Psoas muscle (tissue), 8 donors: ENCODE data around the gene RUNX3. TPM values are rescaled to one million over a fixed set of nuclear protein-coding genes. Genes with fewer than 3 reads are reported as not detected.
A peak's percentile ranks its signal among the peaks of the same experiment; 100 is the strongest.

Source experiments
- ATAC-seq, 4 donors: fragments of 200-7000 bp; cut with Tn5 transposase; one replicate each; pipeline ENCODE4 v1.9.1; 2020; ENCODE audit warnings: moderate library complexity in 3 of 4, mild to moderate bottlenecking in 2 of 4
- DNase-seq, 2 donors: peaks; one replicate each; pipeline ENCODE4 v3.0.0-alpha.2; 2020
- H3K27ac ChIP-seq: fragments of 200-600 bp; one replicate; pipeline ENCODE4 v1.8.0; 2022
- H3K27me3 ChIP-seq, 3 donors: fragments of 200-600 bp in 1 of 3; one replicate each; pipeline versions ENCODE4 v1.6.1 to v1.8.0; 2013 to 2022; ENCODE audit warnings: low read length in 2 of 3, mild to moderate bottlenecking in 2 of 3, moderate library complexity in 1 of 3; ENCODE audit not compliant: insufficient read depth in 3 of 3
- H3K36me3 ChIP-seq, 2 donors: fragments of 200-600 bp in 1 of 2; one replicate each; pipeline versions ENCODE4 v1.6.1 to v1.8.0; 2013 to 2022; ENCODE audit warnings: low read depth in 1 of 2, mild to moderate bottlenecking in 1 of 2, moderate library complexity in 1 of 2; ENCODE audit not compliant: insufficient read depth in 1 of 2
- H3K4me1 ChIP-seq: fragments of 200-600 bp; one replicate; pipeline ENCODE4 v1.8.0; 2022
- H3K4me3 ChIP-seq: fragments of 200-600 bp; one replicate; pipeline ENCODE4 v1.8.0; 2022; ENCODE audit warnings: mild to moderate bottlenecking
- H3K9me3 ChIP-seq: fragments of 200-600 bp; one replicate; pipeline ENCODE4 v1.8.0; 2022
- CTCF ChIP-seq: fragments of 200-600 bp; IDR thresholded peaks from one replicate; pipeline ENCODE4 v1.8.0; 2022; ENCODE audit warnings: antibody characterized with exemption
- WGBS, 3 donors: extraction: QIAGEN DNeasy Blood & Tissue Kit; methylation state at CpG; one replicate each; pipeline versions ENCODE4 v1.1.6 to v1.1.7; 2013; 5-methylcytosine and 5-hydroxymethylcytosine counted together
- intact Hi-C, 2 donors: fragments of 100-400 bp; cut with DNase I; formaldehyde crosslinking; loops; one replicate each; pipeline versions ENCODE4 v1.11.0 to v1.14.2; 2022
- polyA plus RNA-seq, 3 donors: library from polyadenylated mRNA; stranded (reverse); fragments of 200-250 nt; gene quantifications; one replicate each; pipeline ENCODE4 v1.2.3, GENCODE V29; 2013
- total RNA-seq, 4 donors: library from RNA; stranded (reverse); fragmentation: NEBNext Ultra II Directional in 2 of 4; extraction: Animal tissue kit (Norgen Biotek cat#: 25700) in 2 of 4; gene quantifications; one replicate each; pipeline versions ENCODE4 v1.2.1 to v1.2.4, GENCODE V29; 2021 to 2023
- donor health status: healthy with polysubstance abuse.
- donor health status: DM: no; HTN: no; CAD: no; lungs with moderate emphysema.
- donor health status: Bipolar disorder and iron deficiency.
- donor health status: healthy.
- donor health status: DM: yes; HTN: yes; CAD: no.
- donor health status: DM: no; HTN: no; CAD: no.
- donor health status: DM: no; HTN: no; CAD: no.
- donor health status: DM: yes; HTN: yes; CAD: no.

Gene RUNX3
- total and polyA plus RNA-seq, 7 donors = 0.16 to 0.59 (median 0.28) TPM

GRCh38 chr1:24928689-24929397, 1.2 kb downstream of the RUNX3 start:
- 4 to 8% (median 5%) methylated on average over 43 to 48 of the region's 48 CpGs for WGBS, 3 donors
- no peak overlapping the region for H3K27ac ChIP-seq
- peaks cover 4 to 98% (median 57%) of the 10 kb centered on the region in 3 donors for H3K27me3 ChIP-seq
- no peak for DNase-seq
- peak overlapping the region; percentile 49 for H3K4me3 ChIP-seq
- intact Hi-C loops = loop anchor here in 1 of 2 donors (10.0 kb wide), 1 partner anchor 266 kb away; no protein-coding TSS in a partner anchor
- ATAC-seq = peak in 1 of 4 donors; percentile 14
- H3K4me1 ChIP-seq = peaks cover 10% of the 10 kb centered on the region
- H3K9me3 ChIP-seq = no peaks in the 10 kb centered on the region
- TF ChIP-seq CTCF = no peak
- no peaks in the 10 kb centered on the region for H3K36me3 ChIP-seq

- no peak overlapping the region for H3K27ac ChIP-seq
- DNase-seq = peak in 1 of 2 donors; percentile 0
- H3K9me3 ChIP-seq = no peaks in the 10 kb centered on the region
- no peak for ATAC-seq
- TF ChIP-seq CTCF = no peak
- intact Hi-C loops = loop anchor here in 1 of 2 donors (10.0 kb wide), 1 partner anchor 267 kb away; no protein-coding TSS in a partner anchor
- peak overlapping the region; percentile 49 for H3K4me3 ChIP-seq
- WGBS, 3 donors = 20 to 36% (median 30%) methylated on average over 15 of the region's 15 CpGs
- peaks cover 4 to 93% (median 57%) of the 10 kb centered on the region in 3 donors for H3K27me3 ChIP-seq
- H3K36me3 ChIP-seq = no peaks in the 10 kb centered on the region
- H3K4me1 ChIP-seq = peaks cover 10% of the 10 kb centered on the region
Measured at GRCh38 chr1:24927988-24928688, 1.9 kb downstream of the RUNX3 start.

GRCh38 chr1:24927473-24927872, 2.6 kb downstream of the RUNX3 start:
- no peak for TF ChIP-seq CTCF
- H3K27ac ChIP-seq = no peak overlapping the region
- H3K9me3 ChIP-seq = no peaks in the 10 kb centered on the region
- no peak overlapping the region for H3K4me3 ChIP-seq
- 42 to 59% (median 58%) methylated on average over 17 of the region's 17 CpGs for WGBS, 3 donors
- DNase-seq = peak in 1 of 2 donors; percentile 42
- peaks cover 10% of the 10 kb centered on the region for H3K4me1 ChIP-seq
- no peaks in the 10 kb centered on the region for H3K36me3 ChIP-seq
- intact Hi-C loops = loop anchor here in 1 of 2 donors (10.0 kb wide), 1 partner anchor 267 kb away; no protein-coding TSS in a partner anchor
- no peak for ATAC-seq
- peaks cover 4 to 86% (median 52%) of the 10 kb centered on the region in 3 donors for H3K27me3 ChIP-seq

- no peak for TF ChIP-seq CTCF
- Histone ChIP-seq H3K36me3 (no peaks in the 10 kb centered on the region), H3K27ac (no peak overlapping the region), H3K4me1 (peaks cover 7% of the 10 kb centered on the region), H3K27me3 (peaks cover 4 to 78% (median 49%) of the 10 kb centered on the region in 3 donors), H3K4me3 (no peak overlapping the region), H3K9me3 (no peaks in the 10 kb centered on the region)
- 23 to 39% (median 35%) methylated on average over 15 of the region's 15 CpGs for WGBS, 3 donors
- intact Hi-C loops = loop anchor here in 1 of 2 donors (10.0 kb wide), 1 partner anchor 268 kb away; no protein-coding TSS in a partner anchor
- DNase-seq (peak in 1 of 2 donors; percentile 40), ATAC-seq (no peak)
Measured at GRCh38 chr1:24926563-24927249, 3.4 kb downstream of the RUNX3 start.
